Activated CD4-positive, CD25-positive, alpha-beta regulatory T cell treated with anti-CD3 and anti-CD28 coated beads, Interleukin-2, amount 50 U/mL, for 72 hours (primary cell): ENCODE results near the gene CSN2.
"Not testable (repeated sequence)": the region's sequence is repeated elsewhere in the genome, so short reads cannot be mapped to it uniquely, and the experiment has no call there.

Experiments
- DNase-seq: peaks from one replicate; pipeline ENCODE4 v3.0.0; 2021

Gene CSN2, protein sequence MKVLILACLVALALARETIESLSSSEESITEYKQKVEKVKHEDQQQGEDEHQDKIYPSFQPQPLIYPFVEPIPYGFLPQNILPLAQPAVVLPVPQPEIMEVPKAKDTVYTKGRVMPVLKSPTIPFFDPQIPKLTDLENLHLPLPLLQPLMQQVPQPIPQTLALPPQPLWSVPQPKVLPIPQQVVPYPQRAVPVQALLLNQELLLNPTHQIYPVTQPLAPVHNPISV

DNA sequence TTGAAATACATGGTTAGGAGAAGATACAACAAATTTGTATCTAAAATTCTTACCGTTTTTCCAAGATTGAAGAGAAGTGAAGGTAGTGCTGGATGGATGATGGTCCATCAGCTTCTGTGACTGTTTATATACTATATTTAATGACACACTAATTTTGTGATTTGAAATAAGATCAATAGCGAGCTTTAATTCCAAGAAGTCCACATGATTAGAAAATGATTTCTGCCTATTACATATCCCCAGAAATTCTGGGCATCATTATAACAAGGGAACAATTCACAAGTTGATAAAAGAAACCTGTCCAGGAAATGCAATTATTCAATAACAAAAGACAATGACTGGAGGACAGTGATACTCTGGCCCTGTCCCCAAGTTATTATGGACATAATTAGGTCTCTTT lies at the start of gene CSN2:
CSN2 (minus strand) TSS at position 101 of the 400 bp plus-strand sequence. CDS start 4,733 bp downstream, outside the sequence.
- DNase-seq, result no peak

DNA sequence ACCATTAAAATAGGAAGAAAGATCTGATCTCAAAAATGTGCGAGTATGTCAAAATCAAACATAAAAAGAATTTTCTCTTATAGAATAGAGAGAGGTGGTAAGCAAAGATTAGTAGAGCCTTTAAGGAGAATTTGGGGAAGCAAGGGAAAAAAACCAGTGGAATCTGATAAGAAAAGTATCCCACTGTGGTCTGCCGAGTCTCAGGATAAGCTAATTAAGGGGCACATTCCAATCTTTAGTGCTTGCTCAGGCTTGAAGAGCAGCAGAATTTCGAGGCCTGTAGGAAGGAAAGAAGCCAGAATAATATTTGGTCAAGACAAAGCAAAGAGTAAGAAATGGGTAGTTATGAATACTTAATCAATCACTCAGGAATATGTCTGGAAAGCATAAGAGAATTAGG lies 43.2 kb upstream of the CSN2 start:
- no peak for DNase-seq

DNA sequence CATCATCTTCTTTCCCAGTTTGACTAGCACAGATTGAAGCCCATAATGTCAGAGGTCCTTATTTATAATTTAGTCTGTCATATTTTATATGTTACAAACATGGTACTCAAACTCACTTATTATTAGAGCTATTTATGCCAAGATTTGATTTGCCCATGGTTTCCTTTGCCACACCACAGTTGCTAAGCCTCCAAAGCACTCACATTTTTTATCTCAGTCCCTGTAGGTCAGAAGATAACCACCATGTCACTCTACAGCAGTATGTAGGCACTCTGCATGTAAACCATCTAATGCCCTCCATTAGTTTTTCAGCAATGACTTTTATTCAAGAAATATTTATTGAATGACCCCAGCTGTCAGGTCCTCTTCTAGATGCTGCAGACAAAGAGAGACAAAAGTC lies 37.0 kb upstream of the CSN2 start:
- DNase-seq, result no peak

DNA sequence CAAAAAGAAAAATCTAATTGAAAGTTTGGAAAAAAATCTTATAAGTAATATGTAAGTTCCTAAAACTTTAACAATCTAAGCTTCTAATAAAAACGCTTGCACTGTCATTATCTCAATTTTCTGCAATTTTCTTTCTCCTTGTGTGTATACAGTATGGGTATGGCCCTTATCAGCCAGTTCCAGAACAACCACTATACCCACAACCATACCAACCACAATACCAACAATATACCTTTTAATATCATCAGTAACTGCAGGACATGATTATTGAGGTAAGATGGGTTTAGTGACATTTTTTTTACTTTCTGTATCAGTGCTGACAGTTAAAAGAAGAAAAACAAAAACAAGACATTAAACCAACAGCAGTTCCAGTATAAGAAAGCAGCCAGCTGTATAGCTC lies 35.2 kb upstream of the CSN2 start:
- DNase-seq, result no peak

DNA sequence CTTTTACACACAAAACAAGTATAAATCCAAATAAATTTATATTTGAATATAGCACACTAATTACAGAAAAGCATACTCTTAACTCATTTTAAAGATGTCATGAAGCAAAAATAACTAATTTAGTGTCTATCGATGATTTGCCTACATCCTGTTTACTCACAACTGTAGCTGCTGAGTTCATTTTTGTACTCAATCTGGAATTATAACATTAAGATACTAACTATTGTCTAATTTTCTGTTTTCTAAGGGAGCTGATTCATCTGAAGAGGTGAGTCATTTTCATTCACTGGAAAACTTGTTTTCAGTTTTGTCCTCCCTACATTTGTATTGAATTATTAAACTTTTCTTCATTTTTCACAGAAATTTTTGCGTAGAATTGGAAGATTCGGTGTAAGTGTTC lies 33.9 kb upstream of the CSN2 start:
- no peak for DNase-seq

DNA sequence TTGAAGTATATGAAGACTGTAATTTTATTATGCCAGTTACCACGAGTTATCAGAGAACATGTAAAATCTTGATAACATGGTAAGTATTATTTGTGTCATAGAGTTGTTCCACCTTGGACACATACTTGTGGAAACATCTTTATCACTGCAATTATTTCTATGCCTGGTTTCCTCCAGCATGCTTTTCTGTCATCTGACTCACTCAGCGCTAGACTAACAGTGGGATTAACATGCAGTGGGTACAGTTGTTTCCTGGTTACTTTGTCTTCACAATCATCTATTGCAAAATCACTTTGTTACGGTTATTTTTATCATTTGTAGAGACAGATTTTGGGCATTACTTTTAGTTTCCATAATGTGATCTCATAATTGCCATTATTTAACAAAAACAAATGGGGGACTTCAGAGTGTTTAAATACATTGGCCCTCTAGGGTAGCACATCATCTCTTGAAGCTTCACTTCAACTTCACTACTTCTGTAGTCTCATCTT lies 30.0 kb upstream of the CSN2 start, which contains the start of gene STATH:
STATH (plus strand) TSS at position 441 of the 491 bp plus-strand sequence. CDS start 2,472 bp downstream, outside the sequence.
- no peak for DNase-seq

DNA sequence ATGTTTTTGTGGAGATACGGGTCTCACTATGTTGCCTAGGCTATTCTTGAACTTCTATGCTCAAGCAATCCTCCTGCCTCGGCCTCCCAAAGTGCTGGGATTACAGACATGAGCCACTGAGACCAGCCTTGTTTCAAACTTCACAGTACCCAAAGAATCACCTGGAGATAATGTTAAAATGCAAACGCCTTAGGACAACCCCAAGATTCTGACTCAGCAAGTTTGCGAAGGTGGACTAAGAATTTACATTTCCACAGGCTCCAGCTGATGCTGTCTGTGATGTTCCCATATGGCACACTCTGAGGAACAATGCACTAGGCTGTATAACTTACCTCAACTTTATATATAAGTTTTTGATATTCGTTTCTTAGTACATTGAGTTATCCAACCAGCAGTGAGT lies 29.3 kb upstream of the CSN2 start:
- no peak for DNase-seq

DNA sequence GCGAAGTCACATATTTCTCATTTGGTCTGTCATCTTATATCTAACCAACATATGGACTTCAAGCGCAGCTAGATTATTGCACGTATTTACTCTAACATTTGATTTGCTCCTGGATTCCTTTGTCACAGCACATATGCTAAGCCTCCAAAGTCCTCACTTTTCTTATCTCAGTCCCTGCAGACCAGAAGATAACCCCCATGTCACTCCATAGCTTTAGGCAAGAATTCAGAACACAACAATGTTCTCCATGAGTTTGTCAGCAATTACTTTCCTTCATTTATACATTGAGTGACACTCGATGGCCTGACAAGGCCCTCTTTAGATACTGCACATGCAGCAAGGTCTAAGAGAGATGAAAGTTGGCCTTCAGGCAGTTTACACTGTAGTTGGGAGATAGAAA lies 25.5 kb upstream of the CSN2 start:
- DNase-seq, result no peak

DNA sequence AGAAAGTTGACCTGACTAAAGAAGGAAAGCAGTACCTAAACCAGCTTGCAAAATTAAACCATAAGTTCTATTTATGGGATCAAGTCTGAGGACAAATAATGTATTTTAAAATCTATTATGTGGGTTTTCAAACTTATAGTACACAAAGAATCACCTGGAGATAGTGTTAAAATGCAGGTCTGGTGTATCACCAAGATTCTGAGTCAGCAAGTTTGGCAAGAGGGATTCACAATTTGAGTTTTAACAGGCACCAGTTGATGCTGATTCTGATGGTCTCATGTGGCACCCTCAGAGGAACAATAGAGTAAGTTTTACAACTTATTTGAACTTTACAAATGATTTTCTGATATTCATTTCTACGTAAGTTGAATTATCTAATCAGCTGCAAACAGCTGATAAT lies 21.1 kb upstream of the CSN2 start:
- DNase-seq, result no peak

DNA sequence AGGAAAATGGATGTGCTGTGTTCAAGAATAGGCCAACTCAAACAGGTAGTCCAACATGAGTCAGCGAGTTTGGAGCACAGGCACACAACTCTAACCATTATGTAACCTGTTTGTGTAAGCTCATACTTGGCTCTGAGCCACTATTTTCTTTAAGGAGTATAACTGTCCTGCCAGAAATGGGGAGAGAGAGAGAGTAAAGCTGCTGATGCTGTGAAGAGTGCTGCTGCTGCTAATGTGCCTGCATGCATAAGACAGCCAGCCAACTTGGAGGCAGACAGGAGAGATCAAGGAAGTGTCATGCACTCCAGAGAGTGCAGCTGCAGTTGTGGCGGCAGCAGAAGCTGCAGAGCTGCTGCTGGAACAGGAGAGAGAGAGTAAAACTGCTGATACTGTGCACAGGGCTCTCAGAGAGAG lies 18.5 kb upstream of the CSN2 start:
- no peak for DNase-seq

DNA sequence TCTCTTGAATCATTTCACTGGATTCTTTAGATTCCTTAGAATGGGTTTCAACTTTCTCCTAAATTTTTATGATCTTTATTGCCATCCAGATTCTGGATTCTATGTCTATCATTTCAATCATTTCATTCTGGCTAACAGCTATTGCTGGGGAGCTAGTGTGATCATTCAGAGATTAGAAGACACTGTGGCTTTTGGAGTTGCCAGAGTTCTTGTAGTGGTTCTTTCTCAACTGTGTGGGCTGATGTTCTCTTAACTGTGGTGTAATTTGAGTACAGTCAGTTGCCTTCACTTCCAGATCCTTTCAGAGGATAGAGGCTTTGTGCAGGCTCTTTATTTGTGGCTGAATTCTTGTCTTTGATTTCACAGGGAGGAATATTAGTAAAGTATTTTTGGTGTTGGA lies 12.1 kb upstream of the CSN2 start:
- DNase-seq, result no peak

DNA sequence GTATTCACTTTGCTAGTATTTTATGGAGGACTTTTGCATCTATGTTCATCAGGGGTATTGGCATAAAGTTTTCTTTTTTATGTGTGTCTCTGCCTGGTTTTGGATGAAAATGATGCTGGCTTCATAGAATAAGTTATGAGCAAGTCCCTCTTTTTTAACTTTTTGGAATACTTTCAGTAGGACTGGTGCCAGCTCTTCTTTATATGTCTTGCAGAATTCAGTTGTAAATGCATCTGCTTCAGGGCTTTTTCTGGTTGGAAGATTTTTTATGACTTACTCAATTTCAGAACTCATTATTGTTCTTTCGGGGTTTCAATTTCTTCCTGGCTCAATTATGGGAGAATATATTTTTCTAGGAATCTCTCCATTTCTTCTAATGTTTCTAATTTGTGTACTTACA lies 9.1 kb upstream of the CSN2 start:
- DNase-seq, result no peak

DNA sequence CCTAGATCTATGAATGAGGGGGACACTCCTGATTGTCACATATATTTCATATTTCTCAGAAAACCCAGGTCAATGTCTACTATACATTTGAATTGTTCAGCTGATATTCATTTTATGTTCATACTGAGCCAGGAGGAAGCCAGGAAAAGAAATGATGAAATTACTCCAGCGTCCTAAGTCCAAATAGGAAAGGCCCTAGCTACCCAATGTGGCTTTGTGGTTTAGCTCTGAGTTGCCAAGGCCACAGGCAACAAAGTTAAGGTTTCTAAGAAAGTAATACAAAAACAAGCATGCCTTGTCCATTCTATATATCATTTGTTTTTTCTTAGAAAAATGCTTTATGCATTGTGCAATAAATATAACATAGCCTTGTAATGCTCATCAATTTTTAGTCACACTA lies 4.5 kb upstream of the CSN2 start:
- DNase-seq, result no peak

DNA sequence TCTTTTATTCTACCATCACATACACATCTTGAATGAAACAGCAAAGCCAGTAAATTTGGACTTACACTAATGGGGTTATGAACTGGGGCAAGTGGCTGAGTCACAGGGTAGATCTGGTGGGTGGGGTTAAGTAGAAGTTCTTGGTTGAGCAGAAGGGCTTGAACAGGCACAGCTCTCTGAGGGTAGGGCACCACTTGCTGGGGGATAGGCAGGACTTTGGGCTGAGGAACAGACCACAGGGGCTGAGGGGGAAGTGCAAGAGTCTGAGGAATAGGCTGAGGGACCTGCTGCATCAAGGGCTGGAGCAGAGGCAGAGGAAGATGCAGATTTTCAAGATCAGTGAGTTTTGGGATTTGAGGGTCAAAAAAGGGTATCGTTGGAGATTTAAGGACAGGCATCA lies 8.3 kb downstream of the CSN2 start:
- DNase-seq, result no peak

DNA sequence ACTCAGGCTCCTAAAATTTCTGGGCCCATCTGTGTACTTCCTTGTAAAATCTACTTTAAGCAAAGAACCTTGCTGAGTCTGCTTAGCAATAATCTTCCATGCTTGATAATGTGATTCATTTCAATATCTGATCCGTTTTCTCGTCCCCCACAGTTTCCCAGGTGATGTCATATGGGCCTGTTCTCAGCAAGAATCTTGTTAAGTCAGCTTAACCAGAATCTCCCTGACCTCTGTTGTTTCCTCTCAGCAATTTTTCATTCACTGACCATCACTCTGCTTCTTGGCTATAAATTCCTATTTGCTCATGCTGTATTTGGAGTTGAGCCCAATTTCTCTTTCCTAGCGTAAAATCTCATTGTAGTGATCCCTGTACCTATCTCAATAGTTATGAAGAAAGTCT lies 13.9 kb downstream of the CSN2 start:
- no peak for DNase-seq

DNA sequence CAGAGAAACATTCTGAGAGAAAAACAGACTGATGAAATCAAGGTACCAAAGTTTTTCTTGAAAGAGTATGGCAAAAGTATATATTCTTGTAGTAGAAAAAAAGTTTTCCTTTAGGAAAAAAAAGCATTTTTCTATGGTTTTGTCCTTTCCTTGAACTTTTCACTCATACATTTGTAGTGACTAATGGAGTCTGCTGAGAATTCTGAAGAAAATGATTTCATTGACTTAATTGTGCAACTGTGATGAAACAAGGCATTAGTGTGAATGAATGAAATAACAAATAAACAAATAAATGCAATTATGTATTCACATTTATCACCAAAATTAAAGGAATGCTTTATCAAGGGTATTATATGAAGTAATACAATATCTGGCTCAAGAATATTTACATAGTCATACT lies 29.0 kb downstream of the CSN2 start:
- no peak for DNase-seq

DNA sequence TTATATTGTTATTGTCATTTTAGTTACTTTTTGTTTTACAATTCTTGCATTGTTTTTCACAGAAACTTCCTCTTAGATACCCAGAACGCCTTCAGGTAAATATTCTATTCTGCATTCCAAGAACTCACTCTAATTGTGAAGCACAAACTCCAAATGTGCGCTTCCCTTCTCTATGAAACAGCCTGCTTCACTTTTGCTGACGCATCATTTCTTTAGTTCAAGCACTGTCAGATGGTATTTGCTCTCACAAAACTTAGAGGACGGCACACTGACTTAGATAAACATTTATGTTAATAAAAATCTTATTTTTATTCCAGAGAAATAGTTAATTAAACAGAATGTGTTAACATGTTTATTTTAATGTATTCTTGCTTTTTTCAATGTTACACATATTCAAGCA lies 31.4 kb downstream of the CSN2 start:
- no peak for DNase-seq

DNA sequence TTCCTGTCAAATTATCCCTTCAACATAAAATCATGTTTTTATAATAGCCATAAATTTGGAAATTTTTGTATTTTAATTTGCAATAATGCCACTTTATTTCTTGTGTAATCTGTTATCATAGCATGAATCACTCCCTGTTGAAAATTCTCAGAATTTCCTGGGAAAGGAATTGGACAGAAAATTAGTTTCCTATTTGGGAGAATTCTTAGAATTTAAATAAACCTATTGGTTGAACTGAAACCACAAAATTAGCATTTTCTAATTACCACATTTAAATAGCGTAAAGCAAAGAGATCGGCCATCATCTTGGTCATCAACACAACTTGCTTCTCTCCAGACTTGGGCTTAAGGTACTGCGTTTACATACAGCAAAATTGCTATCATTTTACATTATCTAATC lies 34.8 kb downstream of the CSN2 start, which contains the start of gene CSN1S1:
CSN1S1 (plus strand) TSS at position 301 of the 400 bp plus-strand sequence. CDS start 1,488 bp downstream, outside the sequence.
- DNase-seq, result no peak

DNA sequence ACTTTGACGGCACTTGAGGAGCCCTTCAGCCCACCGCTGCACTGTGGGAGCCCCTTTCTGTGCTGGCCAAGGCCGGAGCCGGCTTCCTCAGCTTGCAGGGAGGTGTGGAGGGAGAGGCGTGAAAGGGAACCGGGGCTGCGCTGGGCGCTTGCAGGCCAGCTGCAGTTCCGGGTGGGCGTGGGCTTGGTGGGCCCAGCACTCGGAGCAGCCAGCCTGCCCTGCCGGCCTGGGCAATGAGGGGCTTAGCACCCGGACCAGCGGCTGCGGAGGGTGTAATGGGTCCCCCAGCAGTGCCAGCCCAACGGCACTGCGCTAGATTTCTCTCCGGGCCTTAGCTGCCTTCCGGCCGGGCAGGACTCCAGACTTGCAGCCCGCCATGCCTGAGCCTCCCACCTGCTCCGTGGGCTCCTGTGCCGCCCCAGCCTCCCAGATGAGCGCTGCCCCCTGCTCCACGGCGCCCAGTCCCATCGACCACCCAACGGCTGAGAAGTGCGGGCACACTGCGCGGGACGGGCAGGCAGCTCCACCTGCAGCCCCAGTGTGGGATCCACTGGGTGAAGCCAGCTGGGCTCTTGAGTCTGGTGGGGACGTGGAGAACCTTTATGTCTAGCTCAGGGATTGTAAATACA lies 41.6 kb downstream of the CSN2 start:
- not testable (repeated sequence) for DNase-seq

DNA sequence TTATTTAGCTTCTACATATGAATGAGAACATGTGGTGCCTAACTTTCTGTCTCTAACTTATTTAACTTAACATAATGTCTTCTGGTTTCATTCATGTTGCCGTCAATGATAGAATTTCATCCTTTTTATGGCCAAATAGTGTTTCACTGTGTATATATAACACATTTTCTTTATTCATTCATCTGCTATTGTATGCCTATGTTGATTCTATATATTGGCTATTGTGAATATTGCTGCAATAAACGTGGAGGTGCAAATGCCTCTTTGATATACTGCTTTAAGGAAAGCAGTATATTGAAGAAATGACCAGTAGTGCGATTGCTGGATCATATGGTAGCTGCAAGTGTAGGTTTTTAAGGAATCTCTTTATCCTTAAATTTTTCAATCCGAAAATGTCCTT lies 44.7 kb downstream of the CSN2 start:
- no peak for DNase-seq

DNA sequence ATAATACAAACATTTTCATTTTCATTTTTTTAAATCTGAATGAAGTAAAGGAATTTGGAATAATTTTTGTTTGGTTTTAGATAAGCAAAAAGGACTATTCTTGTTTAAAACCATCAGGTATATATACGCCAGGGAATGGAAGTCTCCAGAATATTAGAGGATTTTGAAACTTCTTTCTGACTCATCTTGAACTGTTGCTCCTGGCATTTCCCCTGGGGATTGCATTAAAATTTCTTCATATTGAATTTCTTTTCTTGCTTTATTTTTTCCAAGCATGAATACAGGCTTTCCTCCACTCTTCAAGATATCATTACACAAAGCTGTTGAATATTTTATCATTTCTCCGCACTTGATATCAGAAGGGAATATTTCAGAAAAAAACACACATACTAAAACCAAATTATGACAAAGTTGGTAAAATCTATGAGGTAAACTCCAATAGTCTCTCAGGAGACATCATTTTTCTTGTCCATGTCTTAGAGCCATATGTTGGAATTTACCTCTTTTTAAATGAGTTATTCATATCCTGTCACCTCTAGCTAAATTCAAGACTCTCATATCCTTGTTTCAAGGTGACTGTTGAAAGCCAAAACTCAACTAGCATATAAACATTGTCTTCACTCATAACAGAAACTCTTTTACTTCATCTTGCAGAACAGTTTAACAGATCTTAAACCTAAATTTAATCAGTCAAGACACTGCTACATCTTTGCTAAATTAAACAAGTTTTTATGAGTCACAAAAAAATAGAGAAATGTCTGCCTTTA lies 55.3 kb downstream of the CSN2 start:
- DNase-seq, result no peak

DNA sequence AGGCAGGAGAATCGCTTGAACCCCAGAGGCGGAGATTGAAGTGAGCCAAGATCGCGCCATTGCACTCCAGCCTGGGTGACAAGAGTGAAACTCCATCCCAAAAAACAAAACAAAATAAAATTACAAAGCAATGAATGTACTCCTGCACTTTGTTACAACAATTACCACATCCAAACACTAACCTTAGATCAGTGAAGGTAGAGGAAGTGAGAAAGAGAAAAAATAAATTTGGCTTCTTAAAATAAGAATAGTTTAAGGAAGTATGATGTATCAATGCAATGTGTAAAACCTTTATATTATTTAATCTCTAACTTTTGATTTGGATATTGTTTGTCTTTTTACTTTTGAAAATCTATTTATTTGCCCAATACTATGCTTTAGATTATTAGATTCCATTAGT lies 56.3 kb downstream of the CSN2 start:
- no peak for DNase-seq

DNA sequence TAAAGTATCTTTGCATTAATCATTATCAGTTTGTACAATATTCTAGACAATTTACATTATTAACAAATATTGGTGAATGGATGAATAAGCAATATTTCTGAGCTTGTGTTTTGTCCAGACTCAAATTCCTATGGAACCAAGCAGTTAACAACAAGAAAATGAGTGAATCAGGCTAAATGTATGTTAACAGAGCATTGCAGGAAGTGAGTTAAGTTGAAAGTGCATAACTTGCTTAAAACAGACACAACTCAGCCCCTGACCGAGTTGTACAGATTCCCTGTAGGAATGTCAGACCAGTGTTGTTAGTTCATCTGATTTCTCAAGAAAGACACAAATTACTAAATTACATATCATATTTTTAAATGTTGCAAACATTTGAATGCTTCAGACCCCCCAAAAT lies 58.4 kb downstream of the CSN2 start:
- DNase-seq, result no peak
